Stimulated activated CD4-positive, alpha-beta T cell treated with anti-CD3 and anti-CD28 coated beads, Interleukin-2, amount 100 ng/mL, for 24 hours (primary cell): ENCODE measurements around the gene SMG7.
"Not testable (repeated sequence)": the region's sequence is repeated elsewhere in the genome, so short reads cannot be mapped to it uniquely, and the experiment has no call there.

ENCODE experiments used
- DNase-seq, 2 donors: peaks; one replicate each; pipeline ENCODE4 v3.0.0-alpha.2; 2020

The SMG7 gene

GRCh38 chr1:183472488-183473216 is at the start of gene SMG7:
TSS of gene SMG7 (plus strand) at chr1:183472499. CDS start at chr1:183472621, 122 bp downstream.
- DNase-seq: peak; percentile 60

- DNase-seq: no peak
Measured at GRCh38 chr1:183423541-183423940, 48.8 kb upstream of the SMG7 start.

GRCh38 chr1:183424691-183425090 is 47.6 kb upstream of the SMG7 start:
- DNase-seq: no peak

GRCh38 chr1:183427591-183427990 is 44.7 kb upstream of the SMG7 start:
- not testable (repeated sequence) for DNase-seq

GRCh38 chr1:183431840-183432547 is 40.3 kb upstream of the SMG7 start:
- no peak for DNase-seq

GRCh38 chr1:183432548-183432875 is 39.8 kb upstream of the SMG7 start:
- no peak for DNase-seq

GRCh38 chr1:183433703-183434102 is 38.6 kb upstream of the SMG7 start:
- DNase-seq: no peak

- no peak for DNase-seq
Measured at GRCh38 chr1:183435497-183435896, 36.8 kb upstream of the SMG7 start.

GRCh38 chr1:183438060-183438459 is 34.2 kb upstream of the SMG7 start:
- no peak for DNase-seq

GRCh38 chr1:183443011-183443410 is 29.3 kb upstream of the SMG7 start:
- no peak for DNase-seq

- DNase-seq: no peak
Measured at GRCh38 chr1:183443466-183443865, 28.8 kb upstream of the SMG7 start.

GRCh38 chr1:183444243-183444642 is 28.1 kb upstream of the SMG7 start:
- DNase-seq: no peak

- no peak for DNase-seq
Measured at GRCh38 chr1:183449223-183449770, 23.0 kb upstream of the SMG7 start.

GRCh38 chr1:183450093-183450492 is 22.2 kb upstream of the SMG7 start:
- DNase-seq: no peak

GRCh38 chr1:183454377-183454776 is 17.9 kb upstream of the SMG7 start:
- DNase-seq: no peak

- DNase-seq: no peak
Measured at GRCh38 chr1:183456826-183457225, 15.5 kb upstream of the SMG7 start.

- no peak for DNase-seq
Measured at GRCh38 chr1:183457449-183457848, 14.8 kb upstream of the SMG7 start.

GRCh38 chr1:183460596-183460995 is 11.7 kb upstream of the SMG7 start:
- DNase-seq: no peak

GRCh38 chr1:183461350-183461749 is 10.9 kb upstream of the SMG7 start:
- DNase-seq: no peak

GRCh38 chr1:183463566-183463965 is 8.7 kb upstream of the SMG7 start:
- no peak for DNase-seq

- no peak for DNase-seq
Measured at GRCh38 chr1:183466781-183467180, 5.5 kb upstream of the SMG7 start.

- DNase-seq: no peak
Measured at GRCh38 chr1:183467687-183468086, 4.6 kb upstream of the SMG7 start.

GRCh38 chr1:183470147-183470960 is 1.9 kb upstream of the SMG7 start:
- DNase-seq: peak; percentile 91 to 92
